IPS DF 4.7 (cell line): Measurements from ENCODE around the gene ZFP3.
"Not testable (repeated sequence)": the region's sequence is repeated elsewhere in the genome, so short reads cannot be mapped to it uniquely, and the experiment has no call there.

Experiments used
- DNase-seq: peaks from one replicate; pipeline ENCODE4 v3.0.0-alpha.2; 2013; ENCODE audit warnings: low spot score; ENCODE audit errors: extremely low read depth

The ZFP3 gene

GRCh38 chr17:5077781-5078105, 524 bp upstream of the ZFP3 start:
- DNase-seq, result no peak

DNA sequence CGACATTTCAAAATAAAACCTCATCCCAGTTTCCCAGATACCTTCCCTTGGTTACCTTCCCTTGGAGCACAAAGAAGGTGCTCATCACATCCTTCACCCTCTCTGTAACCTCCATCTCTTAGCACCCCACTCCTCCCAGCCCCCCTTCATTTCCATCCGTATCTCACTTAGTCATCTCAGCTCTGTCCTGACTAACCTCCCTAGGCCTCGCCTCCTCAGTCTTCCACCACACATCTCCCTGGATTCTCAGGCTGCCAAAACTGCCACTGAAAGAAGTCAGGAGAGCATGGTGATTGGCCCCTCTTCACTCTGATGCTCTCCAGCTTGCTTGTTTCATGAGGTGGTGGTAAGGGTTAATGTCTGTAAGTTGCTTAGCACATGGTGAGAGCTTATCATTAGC, 2.3 kb downstream of the ZFP3 start:
- no peak for DNase-seq

- DNase-seq, result no peak
Observed at GRCh38 chr17:5092218-5093010, 14.1 kb downstream of the ZFP3 start.

DNA sequence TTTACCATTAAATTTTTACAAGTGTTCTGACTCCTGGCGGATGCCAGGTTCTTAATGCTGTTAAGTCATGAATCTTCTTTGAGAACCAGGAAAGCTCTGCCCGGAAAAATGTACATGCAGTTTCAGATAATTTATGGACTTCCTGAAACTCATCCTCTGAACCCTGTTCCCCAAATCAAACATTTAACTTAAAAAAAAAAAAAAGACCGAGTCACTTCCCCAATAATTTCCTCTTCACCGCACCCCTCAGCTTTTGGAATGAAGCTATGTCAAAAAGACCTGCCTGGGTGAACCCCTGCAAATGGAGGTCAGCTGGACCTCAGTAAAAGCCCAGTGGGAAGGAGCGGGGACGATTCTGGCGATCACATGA, 18.4 kb downstream of the ZFP3 start:
- DNase-seq, result no peak

- no peak for DNase-seq
Observed at GRCh38 chr17:5097101-5097834, 19.0 kb downstream of the ZFP3 start.

DNA sequence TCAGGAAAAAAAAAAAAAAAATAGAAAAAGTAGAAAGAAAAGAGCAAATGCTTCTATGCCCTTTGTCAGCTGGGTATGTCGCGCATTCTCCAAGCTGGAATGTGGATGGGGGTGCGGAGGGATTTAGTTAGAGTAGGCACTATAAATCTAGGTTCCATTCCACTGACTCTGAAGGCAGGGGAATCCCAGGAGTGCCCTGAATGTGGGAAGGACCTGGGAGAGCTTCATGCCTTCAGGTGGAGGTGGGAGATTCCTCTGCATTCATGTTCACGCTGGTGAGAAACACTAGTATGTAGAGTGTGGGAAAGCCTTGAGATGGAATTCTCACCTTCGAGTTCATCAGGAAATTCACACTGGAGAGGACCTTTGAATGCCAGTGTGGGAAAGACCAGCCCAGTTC, 21.0 kb downstream of the ZFP3 start:
- DNase-seq, result no peak

DNA sequence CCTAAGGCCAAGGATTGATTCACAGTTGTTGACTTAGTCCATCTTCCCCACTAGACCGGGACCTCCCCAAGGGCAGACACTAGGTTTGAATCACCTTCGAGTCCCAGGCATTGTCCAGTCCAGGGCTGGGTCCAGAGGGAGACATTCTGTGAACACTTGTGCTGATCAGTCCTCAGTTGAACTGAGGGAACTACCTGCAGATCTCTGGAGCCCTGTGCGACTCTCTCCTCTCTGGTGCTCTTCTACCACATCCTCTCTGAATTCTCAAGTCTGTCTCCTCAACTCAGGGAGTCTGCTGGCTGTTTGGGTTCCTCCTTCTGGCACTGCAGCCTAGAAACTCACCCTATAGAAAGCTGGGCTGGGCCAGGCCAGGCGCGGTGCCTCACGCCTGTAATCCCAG, 22.6 kb downstream of the ZFP3 start:
- DNase-seq, result no peak

DNA sequence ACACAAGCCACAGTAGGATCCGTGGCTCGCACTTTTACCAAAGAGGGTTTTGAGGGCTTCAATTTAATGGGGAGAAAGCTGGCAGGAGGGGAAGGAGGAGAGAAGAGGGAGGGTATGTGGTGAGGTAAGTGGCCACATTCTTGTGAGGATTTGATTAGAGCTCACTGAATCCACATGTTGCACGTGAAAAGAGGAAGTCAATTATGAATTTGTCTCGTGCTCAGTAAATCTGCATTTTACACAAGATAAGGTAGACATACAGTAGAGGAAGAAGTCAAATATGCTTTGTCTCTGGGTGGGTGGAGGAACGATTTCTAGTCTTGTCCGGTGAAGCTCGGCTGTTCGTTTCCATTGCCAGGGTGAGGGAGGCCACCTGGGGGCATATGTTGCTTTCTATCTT, 32.5 kb downstream of the ZFP3 start:
- no peak for DNase-seq

GRCh38 chr17:5111402-5112204, 33.3 kb downstream of the ZFP3 start, which contains the start of gene ZNF232:
TSS of gene ZNF232 (minus strand) at chr17:5111878. CDS start at chr17:5111822, 56 bp downstream.
- peak; percentile 79 for DNase-seq

DNA sequence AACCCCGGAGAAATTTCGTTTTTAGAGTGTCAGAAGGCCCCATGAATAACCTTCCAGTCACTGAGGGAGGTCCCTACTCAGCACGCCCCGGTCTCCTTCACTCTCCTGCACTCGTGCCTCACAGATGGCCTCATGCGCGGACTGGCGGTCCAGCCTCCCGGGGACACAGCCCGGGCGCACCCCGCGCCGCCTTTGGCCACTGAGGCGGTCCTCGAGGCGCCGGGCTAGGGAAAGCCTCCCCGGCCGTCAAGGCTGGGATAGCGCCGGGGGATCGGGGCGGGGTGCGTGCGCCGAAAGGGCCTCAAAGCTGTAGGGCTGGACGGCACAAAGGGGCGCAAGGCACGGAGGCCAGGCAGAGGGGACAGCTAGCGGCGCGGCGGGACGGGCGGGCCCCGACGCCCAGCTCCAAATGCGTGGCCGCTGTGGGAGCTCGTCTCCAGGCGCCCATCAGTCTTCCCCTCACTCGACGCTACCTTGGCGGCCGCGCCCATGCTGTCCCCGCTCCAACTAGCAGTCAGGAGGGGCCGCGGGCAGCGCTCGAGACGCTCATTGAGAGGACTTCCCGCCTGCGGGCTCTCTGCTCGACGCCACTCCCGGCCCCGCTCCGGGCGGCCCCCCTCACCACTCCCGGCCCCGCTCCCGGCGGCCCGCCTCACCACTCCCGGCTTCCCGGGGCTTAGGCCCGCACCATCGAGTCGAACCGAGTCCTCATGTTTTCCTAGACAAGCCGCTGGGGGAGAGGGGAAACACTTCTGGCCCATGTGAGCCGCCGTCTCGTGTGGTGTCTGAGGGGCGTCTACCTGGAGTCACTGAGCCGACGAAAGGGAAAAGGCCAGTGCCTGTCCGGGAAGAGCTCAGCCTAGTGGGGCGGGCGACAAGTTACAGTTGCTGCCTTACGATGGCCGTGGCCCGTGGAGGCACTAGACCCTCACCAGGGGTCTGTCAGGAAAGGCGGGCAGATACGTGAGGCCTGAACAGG, 37.7 kb downstream of the ZFP3 start, which contains the start of gene USP6:
Gene USP6, plus strand, starts transcription at position 360 of the 979 bp plus-strand sequence. CDS start 14,336 bp downstream, outside the sequence.
- DNase-seq, result no peak

- DNase-seq, result no peak
Observed at GRCh38 chr17:5118219-5118618, 40.0 kb downstream of the ZFP3 start.

- no peak for DNase-seq
Observed at GRCh38 chr17:5120036-5120435, 41.8 kb downstream of the ZFP3 start.

GRCh38 chr17:5120436-5121185, 42.3 kb downstream of the ZFP3 start:
- not testable (repeated sequence) for DNase-seq

DNA sequence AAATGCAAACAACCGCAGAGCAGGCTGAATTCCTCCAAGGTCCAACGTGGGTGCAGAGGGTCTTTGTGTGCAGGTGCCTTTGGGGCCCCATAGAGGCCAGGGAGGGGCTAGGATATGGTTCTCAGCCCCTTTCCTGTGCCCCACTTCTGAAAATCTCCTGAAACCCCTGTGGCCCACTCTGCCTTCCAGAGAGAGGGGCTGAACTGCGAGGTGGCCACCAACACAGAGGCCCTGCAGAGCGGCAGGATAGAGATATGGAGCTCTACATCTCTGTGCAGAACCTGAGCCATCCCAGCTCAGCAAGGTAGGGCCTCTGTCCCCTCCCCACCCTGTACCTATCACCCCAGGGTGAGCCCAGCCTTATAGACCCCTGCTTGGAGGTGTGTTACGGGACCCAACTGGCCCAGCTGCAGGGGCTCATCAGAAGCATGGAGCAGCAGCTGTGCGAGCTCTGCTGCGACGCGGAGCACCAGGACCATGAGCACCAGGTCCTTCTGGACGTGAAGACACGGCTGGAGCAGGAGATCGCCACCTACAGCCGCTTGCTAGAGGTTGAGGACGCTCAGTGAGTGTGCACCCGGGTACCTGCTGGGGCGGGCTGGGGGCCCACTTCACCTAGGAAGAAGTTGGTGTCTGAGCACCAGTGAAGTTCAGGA, 43.0 kb downstream of the ZFP3 start:
- no peak for DNase-seq

DNA sequence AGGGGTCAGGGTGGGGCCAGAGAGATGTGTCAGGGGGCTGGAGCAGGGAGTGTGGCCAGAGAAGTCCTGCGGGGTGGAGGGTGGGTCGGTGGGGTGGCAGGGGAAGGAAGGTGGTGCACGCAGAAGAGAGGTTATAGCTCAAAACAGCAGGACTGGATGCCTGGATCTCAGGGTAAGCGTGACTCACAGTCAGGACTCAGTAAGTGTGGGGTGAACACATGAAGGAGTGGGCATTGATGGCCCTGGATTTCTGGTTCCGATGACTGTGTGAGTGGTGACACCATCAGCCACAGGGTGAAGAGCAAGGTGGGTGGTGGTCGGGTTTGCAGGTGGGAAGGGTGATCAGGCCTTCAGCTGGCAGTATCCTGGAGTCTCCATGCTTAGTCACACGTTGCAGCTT, 43.8 kb downstream of the ZFP3 start:
- not testable (repeated sequence) for DNase-seq

- no peak for DNase-seq
Observed at GRCh38 chr17:5122586-5123342, 44.5 kb downstream of the ZFP3 start.

DNA sequence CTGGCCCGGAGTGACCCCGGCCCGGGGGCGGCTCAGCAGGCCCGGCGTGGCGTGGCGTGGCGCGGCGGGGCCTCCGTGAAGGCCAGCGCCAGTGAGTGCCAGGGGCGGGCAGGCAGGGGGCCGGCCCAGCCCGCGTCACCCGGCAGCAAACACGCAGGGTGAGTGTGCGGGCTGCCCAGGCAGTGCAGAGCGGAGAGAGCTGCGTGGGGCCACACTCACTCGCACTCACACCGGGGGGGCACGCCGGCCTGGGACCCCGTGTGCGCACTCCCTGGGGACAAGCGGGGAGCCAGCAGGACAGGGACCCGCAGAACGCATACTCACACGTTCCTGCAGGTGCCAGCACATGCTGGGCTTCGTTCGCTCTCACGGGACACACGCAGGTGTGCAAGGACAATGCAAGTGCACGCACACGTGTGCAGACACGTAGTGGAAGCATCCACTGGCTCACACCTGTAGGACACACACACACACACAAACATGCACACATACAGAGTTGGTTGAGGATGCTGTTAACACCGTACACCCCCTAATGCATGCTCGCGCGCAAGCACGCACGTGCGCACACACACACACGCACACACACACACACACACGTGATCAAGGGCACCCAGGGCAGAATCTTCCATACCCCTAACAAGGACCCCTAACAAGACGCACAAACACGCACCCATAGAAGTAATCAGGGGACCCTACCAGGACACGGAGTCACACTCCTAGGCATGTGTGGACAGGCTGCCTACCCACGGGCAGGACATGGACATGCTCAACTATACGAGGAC, 45.3 kb downstream of the ZFP3 start:
- DNase-seq, result no peak
